Measurements from ENCODE around the gene AKR1B1. TPM values are rescaled to one million over a fixed set of nuclear protein-coding genes. Genes with fewer than 3 reads are reported as not detected.

Gene AKR1B1
- total RNA-seq, 2 experiments from 2014 or later = 60.6 to 65.5 TPM

DNA sequence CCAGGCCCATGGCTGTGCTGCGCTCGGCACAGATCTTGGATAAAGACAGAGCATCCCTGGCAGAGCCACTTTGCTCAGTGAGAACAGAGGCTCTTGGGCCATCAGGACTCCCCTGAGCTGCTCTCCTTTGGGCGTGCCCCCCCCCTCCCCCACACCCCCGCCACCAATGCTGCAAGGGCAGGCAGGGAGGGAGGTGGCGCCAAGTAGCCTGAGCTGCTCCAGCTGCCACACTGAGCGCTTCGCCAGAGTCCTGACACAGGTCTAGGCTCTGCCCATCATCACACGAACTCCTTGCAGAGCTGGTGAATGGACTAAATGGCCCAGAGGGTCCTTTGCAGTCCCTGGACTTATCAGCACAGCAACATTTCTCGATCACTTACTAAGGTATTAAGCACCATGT lies 12.5 kb downstream of the AKR1B1 start:
- Histone ChIP-seq H3K4me1 (ENCODE audit: insufficient read depth, low read length) (no peaks in the 10 kb centered on the region), H3K36me3 (ENCODE audit: insufficient read depth, low read length) (peaks cover 96% of the 10 kb centered on the region), H3K9me3 (ENCODE audit: control insufficient read depth in 1 of 2, insufficient read depth in 1 of 2, low read length in 2 of 2) (no peaks in the 10 kb centered on the region), H3K27me3 (ENCODE audit: control insufficient read depth in 1 of 2, insufficient read depth in 2 of 2, low read length in 2 of 2) (no peaks in the 10 kb centered on the region), H3K4me3 (ENCODE audit: low read length) (no peak overlapping the region), H3K27ac (ENCODE audit: low read depth in 1 of 2, low read length in 2 of 2) (no peak overlapping the region)
- peaks cover 93% of the 10 kb centered on the region for H3K36me3 Mint-ChIP-seq (ENCODE audit: low read depth)
- H3K27ac Mint-ChIP-seq = no peak overlapping the region
- ChIA-PET POLR2A (interaction anchor here (1.2 to 2.5 kb wide), 2 partner anchors 12 to 34 kb away, joined by 3 to 6 read pairs; partner anchors contain the start of gene AKR1B1), CTCF (no interaction called here)
- intact Hi-C loops (cut with DNase I, micrococcal nuclease) = no loop called here
- no peaks in the 10 kb centered on the region for H3K4me1 Mint-ChIP-seq (ENCODE audit: low read depth)
- TF ChIP-seq CTCF (IDR thresholded peaks at IDR 0.05) = no peak
- H3K4me3 Mint-ChIP-seq = no peak overlapping the region
- H3K27me3 Mint-ChIP-seq = no peaks in the 10 kb centered on the region
- DNase-seq = no peak
- no peak for ATAC-seq (ENCODE audit: poor library complexity)
- no peaks in the 10 kb centered on the region for H3K9me3 Mint-ChIP-seq

DNA sequence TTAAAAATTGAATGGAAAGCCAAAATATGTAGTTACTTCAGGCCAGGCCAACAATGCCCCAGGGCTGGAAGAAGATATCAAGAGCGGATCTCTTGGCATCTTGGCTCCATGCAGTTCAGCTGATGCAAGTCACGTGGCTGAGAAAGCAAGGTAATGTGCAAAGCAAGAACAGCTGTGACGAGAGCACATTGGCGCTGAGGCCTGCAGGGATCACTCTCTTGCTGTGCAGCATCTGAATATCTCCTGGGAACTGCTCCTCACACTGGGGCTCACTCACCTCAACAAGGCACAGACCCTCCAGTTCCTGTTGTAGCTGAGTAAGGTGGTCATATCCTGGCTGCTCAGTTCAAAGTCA lies 14.0 kb downstream of the AKR1B1 start:
- peaks cover 95% of the 10 kb centered on the region for H3K36me3 ChIP-seq (ENCODE audit: insufficient read depth, low read length)
- DNase-seq (no peak), ATAC-seq (ENCODE audit: poor library complexity) (no peak)
- Mint-ChIP-seq H3K4me3 (no peak overlapping the region), H3K9me3 (no peaks in the 10 kb centered on the region), H3K4me1 (ENCODE audit: low read depth) (no peaks in the 10 kb centered on the region), H3K27ac (no peak overlapping the region), H3K36me3 (ENCODE audit: low read depth) (peaks cover 98% of the 10 kb centered on the region), H3K27me3 (no peaks in the 10 kb centered on the region)
- H3K4me1 ChIP-seq (ENCODE audit: insufficient read depth, low read length) = no peaks in the 10 kb centered on the region
- CTCF ChIA-PET = no interaction called here
- no peak for TF ChIP-seq CTCF (IDR thresholded peaks at IDR 0.05)
- no peak overlapping the region for H3K4me3 ChIP-seq (ENCODE audit: low read length)
- no peak overlapping the region for H3K27ac ChIP-seq (ENCODE audit: low read depth in 1 of 2, low read length in 2 of 2)
- no peaks in the 10 kb centered on the region for H3K9me3 ChIP-seq (ENCODE audit: control insufficient read depth in 1 of 2, insufficient read depth in 1 of 2, low read length in 2 of 2)
- H3K27me3 ChIP-seq (ENCODE audit: control insufficient read depth in 1 of 2, insufficient read depth in 2 of 2, low read length in 2 of 2) = no peaks in the 10 kb centered on the region
- intact Hi-C loops (cut with DNase I, micrococcal nuclease) = no loop called here
- POLR2A ChIA-PET = no interaction called here

- ChIA-PET POLR2A (no interaction called here), CTCF (no interaction called here)
- H3K9me3 Mint-ChIP-seq = no peaks in the 10 kb centered on the region
- H3K27me3 ChIP-seq (ENCODE audit: control insufficient read depth in 1 of 2, insufficient read depth in 2 of 2, low read length in 2 of 2) = no peaks in the 10 kb centered on the region
- H3K27me3 Mint-ChIP-seq = no peaks in the 10 kb centered on the region
- no peak overlapping the region for H3K27ac ChIP-seq (ENCODE audit: low read depth in 1 of 2, low read length in 2 of 2)
- H3K9me3 ChIP-seq (ENCODE audit: control insufficient read depth in 1 of 2, insufficient read depth in 1 of 2, low read length in 2 of 2) = no peaks in the 10 kb centered on the region
- no peak overlapping the region for H3K27ac Mint-ChIP-seq
- TF ChIP-seq CTCF (IDR thresholded peaks at IDR 0.05) = no peak
- H3K4me3 ChIP-seq (ENCODE audit: low read length) = no peak overlapping the region
- no peak for DNase-seq
- H3K4me3 Mint-ChIP-seq = no peak overlapping the region
- peaks cover 90% of the 10 kb centered on the region for H3K36me3 ChIP-seq (ENCODE audit: insufficient read depth, low read length)
- no peaks in the 10 kb centered on the region for H3K4me1 ChIP-seq (ENCODE audit: insufficient read depth, low read length)
- no peaks in the 10 kb centered on the region for H3K4me1 Mint-ChIP-seq (ENCODE audit: low read depth)
- H3K36me3 Mint-ChIP-seq (ENCODE audit: low read depth) = peaks cover 98% of the 10 kb centered on the region
- no peak for ATAC-seq (ENCODE audit: poor library complexity)
- intact Hi-C loops (cut with DNase I, micrococcal nuclease) = no loop called here
These were observed 14.5 kb downstream of the AKR1B1 start for GRCh38 chr7:134444198-134444960.
